ENCODE measurements around the gene VAT1L.

DNA sequence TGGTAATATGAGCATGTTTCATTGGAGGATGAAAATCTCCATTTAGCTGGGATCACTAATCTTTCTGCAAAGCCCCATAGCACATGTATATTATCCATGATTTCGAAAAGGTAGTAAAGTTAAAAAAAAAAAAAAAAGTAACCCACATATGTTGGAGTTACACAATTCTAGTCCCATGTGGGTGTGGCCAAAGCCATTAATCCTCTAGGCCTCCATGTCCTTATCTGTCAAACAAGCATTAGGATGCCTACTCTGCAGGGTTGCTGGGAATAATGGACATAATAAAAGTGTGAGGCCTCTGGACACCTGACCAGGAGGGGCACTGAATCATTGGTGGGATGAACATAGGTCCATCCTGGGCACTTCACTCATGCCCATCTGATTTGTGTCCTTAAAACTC is 29.2 kb upstream of the VAT1L start:
- TF ChIP-seq, protein P1, sequence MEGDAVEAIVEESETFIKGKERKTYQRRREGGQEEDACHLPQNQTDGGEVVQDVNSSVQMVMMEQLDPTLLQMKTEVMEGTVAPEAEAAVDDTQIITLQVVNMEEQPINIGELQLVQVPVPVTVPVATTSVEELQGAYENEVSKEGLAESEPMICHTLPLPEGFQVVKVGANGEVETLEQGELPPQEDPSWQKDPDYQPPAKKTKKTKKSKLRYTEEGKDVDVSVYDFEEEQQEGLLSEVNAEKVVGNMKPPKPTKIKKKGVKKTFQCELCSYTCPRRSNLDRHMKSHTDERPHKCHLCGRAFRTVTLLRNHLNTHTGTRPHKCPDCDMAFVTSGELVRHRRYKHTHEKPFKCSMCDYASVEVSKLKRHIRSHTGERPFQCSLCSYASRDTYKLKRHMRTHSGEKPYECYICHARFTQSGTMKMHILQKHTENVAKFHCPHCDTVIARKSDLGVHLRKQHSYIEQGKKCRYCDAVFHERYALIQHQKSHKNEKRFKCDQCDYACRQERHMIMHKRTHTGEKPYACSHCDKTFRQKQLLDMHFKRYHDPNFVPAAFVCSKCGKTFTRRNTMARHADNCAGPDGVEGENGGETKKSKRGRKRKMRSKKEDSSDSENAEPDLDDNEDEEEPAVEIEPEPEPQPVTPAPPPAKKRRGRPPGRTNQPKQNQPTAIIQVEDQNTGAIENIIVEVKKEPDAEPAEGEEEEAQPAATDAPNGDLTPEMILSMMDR (IDR thresholded peaks at IDR 0.05) = no peak
- TF ChIP-seq POLR2A (IDR thresholded peaks at IDR 0.05) = no peak

Measured in testis (tissue), 2 donors.